Measurements from ENCODE around the gene MRPL24. TPM values are rescaled to one million over a fixed set of nuclear protein-coding genes. Genes with fewer than 3 reads are reported as not detected.

MRPL24 gene
- total and polyA plus RNA-seq, 2 of the 13 experiments (the other 11 are each of a cell fraction or from before 2014, with no cell fraction given) = 38.1 to 42.9 TPM

DNA sequence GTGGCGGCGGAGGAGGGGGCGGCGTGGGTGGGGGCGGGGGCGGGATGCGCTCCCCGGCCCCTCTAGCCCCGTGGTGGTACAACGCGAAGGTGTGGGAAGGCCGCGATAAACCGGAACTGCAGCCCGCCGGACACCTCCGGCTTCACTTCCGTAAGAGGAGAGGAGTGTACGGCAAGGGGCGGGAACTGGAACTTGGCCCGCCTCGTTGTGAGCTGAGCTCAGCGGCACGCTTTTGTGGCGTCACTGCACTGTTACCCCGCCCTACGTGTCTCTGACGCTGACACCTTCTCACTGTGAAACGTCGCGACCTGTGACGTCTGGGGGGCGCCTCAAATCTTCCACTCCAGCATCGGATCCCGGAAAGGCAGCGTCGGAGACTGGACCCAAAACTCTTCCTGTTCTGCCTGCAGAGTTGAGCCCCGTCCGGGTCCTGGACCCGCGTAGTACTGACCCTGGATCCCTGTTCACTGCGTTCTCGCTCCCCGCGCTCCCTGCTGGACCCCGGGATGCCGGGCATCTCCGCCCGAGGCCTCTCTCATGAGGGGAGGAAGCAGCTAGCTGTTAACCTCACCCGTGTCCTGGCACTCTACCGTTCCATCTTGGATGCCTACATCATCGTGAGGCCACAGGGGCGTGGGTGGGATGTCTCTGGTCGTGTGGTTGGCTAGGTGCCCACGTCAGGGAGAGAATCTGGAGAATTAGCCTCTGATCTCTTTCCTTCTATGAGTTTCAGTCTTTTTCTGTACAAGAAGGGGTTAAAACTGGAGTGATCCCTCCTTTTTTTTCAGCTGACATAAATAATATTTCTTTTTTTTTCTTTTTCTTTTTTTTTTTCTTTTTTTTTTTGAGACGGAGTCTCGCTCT lies 12.1 kb downstream of the MRPL24 start, which contains the start of gene ISG20L2:
ISG20L2 (minus strand) TSS at position 168 of the 864 bp plus-strand sequence. CDS start 1,114 bp downstream, outside the sequence.
- 13% methylated on average over 18 of the region's 57 CpGs for WGBS (ENCODE audit: low lambda C conversion rate)
- Histone ChIP-seq H3K4me2 (ENCODE audit: low read depth, low read length) (peak within 1 kb of the TSS; percentile 97), H3K9ac (ENCODE audit: insufficient read depth, low read depth, low read length) (peak within 1 kb of the TSS; percentile 89), H3K79me2 (ENCODE audit: insufficient read depth, low read length) (peaks cover 56% of the 10 kb centered on the region), H3K27me3 (ENCODE audit: control insufficient read depth in 1 of 2, insufficient read depth in 2 of 2, low read length in 2 of 2) (no peaks in the 10 kb centered on the region; a peak in 1 of 5 replicates), H2AFZ (ENCODE audit: low read length) (peak within 1 kb of the TSS; percentile 87), H3K4me3 (replicated peaks in 1 of 3; ENCODE audit: insufficient read depth in 1 of 3, low read depth in 2 of 3, low read length in 3 of 3) (peak within 1 kb of the TSS; percentile 89 to 100 (median 98)), H3K36me3 (replicated peaks in 1 of 2; ENCODE audit: control insufficient read depth in 1 of 2, insufficient read depth in 2 of 2, low read length in 2 of 2) (peaks cover 5 to 11% of the 10 kb centered on the region in 2 experiments), H3K4me1 (ENCODE audit: insufficient read depth, low read length) (peaks cover 49% of the 10 kb centered on the region), H3K9me3 (ENCODE audit: low read length) (no peaks in the 10 kb centered on the region), H3K27ac (ENCODE audit: extremely low read length, insufficient read depth, low read length) (peak within 1 kb of the TSS; percentile 79), H4K20me1 (ENCODE audit: insufficient read depth, low read length) (peaks cover 17% of the 10 kb centered on the region)
- FAIRE-seq (peak; percentile 61), DNase-seq (ENCODE audit: low spot score) (peak; percentile 90), ATAC-seq (peak; percentile 88)
- BruUV-seq (replicated peaks) = TSS peak; percentile 75
- POLR2A ChIA-PET = interaction anchor here (0.7 to 5.7 kb wide), 26 partner anchors 12 to 553 kb away, joined by 3 to 100 read pairs (median 5); partner anchors contain the start of genes CRABP2, HDGF, MRPL24 and PRCC
- intact Hi-C loops (cut with micrococcal nuclease; ENCODE audit: unreplicated experiment) = loop anchor here (2.0 to 10.0 kb wide), 2 partner anchors 20 to 64 kb away; no protein-coding TSS in a partner anchor
- CTCF ChIA-PET (ENCODE audit: low intra/inter-chr PET ratio, low total read pairs) = interaction anchor here (0.6 to 5.7 kb wide), 2 partner anchors 39 to 69 kb away, joined by 3 to 119 read pairs; no protein-coding TSS in a partner anchor
- in situ Hi-C loops (cut with HindIII; ENCODE audit: extremely low pct_ligation_motif_present, low pct_unique_long_range_greater_than_20kb) = loop anchor here (5.0 kb wide), 2 partner anchors 38 to 42 kb away; partner anchors contain the start of gene PRCC
- TF ChIP-seq FOXJ3 (CRISPR knock-in tag; IDR thresholded peaks at IDR 0.05; ENCODE audit: borderline replicate concordance) (no peak), ZNF724P (CRISPR knock-in tag; IDR thresholded peaks at IDR 0.05; ENCODE audit: borderline replicate concordance) (no peak), HOXA9 (CRISPR knock-in tag; IDR thresholded peaks at IDR 0.05; ENCODE audit: borderline replicate concordance) (no peak), MEIS2 (CRISPR knock-in tag; IDR thresholded peaks at IDR 0.05) (0 out of 2 replicates have a peak, but pooled peaks have one; percentile 44), ZNF777 (CRISPR knock-in tag; IDR thresholded peaks at IDR 0.05) (no peak; the same call in 1 of the 2 replicates), ZNF124 (CRISPR knock-in tag; IDR thresholded peaks at IDR 0.05) (no peak; the same call in 1 of the 2 replicates), NCOA5 (CRISPR knock-in tag; IDR thresholded peaks at IDR 0.05) (no peak), JDP2 (CRISPR knock-in tag; IDR thresholded peaks at IDR 0.05; ENCODE audit: borderline replicate concordance) (no peak), WIZ (CRISPR knock-in tag; IDR thresholded peaks at IDR 0.05) (no peak), ZNF572 (CRISPR knock-in tag; IDR thresholded peaks at IDR 0.05) (no peak), RARG (CRISPR knock-in tag; IDR thresholded peaks at IDR 0.05; ENCODE audit: low read depth) (no peak), GLI4 (CRISPR knock-in tag; IDR thresholded peaks at IDR 0.05; ENCODE audit: borderline replicate concordance) (no peak), KDM3A (CRISPR knock-in tag; IDR thresholded peaks at IDR 0.05; ENCODE audit: low read depth) (no peak), SSRP1 (CRISPR knock-in tag; IDR thresholded peaks at IDR 0.05) (no peak), ZNF709 (CRISPR knock-in tag; IDR thresholded peaks at IDR 0.05) (no peak), NFRKB (IDR thresholded peaks at IDR 0.05) (no peak), SAFB2 (CRISPR knock-in tag; IDR thresholded peaks at IDR 0.05; ENCODE audit: borderline replicate concordance, low read depth) (no peak), ZNF781 (CRISPR knock-in tag; IDR thresholded peaks at IDR 0.05; ENCODE audit: borderline replicate concordance, not compliant biosample characterization) (no peak), TCF7 (IDR thresholded peaks at IDR 0.05; ENCODE audit: low read depth) (no peak), ZNF552 (CRISPR knock-in tag; IDR thresholded peaks at IDR 0.05; ENCODE audit: borderline replicate concordance) (no peak), SNRNP70 (IDR thresholded peaks at IDR 0.05; ENCODE audit: low read depth, low read length) (no peak), IRX3 (CRISPR knock-in tag; IDR thresholded peaks at IDR 0.05; ENCODE audit: borderline replicate concordance, low read depth) (no peak)
- TF ChIP-seq, protein P1, sequence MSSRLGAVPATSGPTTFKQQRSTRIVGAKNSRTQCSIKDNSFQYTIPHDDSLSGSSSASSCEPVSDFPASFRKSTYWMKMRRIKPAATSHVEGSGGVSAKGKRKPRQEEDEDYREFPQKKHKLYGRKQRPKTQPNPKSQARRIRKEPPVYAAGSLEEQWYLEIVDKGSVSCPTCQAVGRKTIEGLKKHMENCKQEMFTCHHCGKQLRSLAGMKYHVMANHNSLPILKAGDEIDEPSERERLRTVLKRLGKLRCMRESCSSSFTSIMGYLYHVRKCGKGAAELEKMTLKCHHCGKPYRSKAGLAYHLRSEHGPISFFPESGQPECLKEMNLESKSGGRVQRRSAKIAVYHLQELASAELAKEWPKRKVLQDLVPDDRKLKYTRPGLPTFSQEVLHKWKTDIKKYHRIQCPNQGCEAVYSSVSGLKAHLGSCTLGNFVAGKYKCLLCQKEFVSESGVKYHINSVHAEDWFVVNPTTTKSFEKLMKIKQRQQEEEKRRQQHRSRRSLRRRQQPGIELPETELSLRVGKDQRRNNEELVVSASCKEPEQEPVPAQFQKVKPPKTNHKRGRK (CRISPR knock-in tag; IDR thresholded peaks at IDR 0.05) = no peak
- TF ChIP-seq, protein P2, sequence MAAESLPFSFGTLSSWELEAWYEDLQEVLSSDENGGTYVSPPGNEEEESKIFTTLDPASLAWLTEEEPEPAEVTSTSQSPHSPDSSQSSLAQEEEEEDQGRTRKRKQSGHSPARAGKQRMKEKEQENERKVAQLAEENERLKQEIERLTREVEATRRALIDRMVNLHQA (CRISPR knock-in tag; IDR thresholded peaks at IDR 0.05) = no peak

Data from HepG2 (cell line).